ENCODE results near the gene BYSL. TPM values are rescaled to one million over a fixed set of nuclear protein-coding genes. Genes with fewer than 3 reads are reported as not detected.

BYSL gene
- total and polyA plus RNA-seq, 9 of the 15 experiments (the other 6 are each of a cell fraction or from before 2014, with no cell fraction given), result 22.2 to 92.3 (median 53.4) TPM

DNA sequence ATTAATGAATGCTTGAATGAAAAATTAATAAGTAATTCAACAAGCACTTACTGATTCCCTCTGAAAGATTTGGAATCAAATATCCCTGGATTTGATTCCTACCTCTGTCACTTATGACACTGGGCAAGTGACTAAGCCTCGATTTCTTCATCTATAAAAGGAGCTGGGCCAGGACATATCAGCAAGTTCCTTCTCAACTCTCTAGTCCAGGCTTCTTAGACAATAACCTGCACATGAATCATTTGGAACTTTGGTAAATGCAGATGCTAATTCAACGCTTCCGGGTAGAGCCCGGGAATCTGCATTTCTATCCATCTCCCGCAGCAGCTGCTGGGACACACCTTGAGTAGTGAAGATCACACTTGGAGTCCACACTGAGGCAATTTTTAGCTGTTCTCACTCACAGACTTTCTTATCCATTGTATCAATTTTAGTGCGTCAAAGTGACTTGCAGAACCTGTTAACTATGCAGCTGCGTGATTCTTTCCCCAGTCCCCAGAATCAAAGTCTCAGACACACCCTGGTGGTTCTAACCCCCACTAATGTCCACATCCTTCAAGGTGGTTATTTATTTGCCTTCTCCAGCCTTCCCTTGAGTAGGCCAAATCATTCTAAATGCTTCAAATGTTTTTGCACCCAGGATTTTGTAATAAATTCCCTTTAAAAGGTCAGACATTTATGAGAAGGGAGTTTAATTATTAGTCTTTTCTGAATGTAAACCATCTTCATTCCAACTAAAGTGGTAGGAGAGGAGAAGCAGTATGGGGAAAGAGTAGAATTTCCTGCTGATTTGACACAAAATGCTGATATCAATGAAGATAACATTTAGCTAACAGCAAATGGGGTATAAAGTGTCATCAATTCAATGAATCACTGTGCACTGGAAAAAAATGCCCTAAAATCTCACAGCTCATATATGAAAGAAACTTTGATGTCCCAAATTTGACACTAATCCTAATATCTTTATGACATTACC, 46.3 kb downstream of the BYSL start (continued):
- no peak for TF ChIP-seq TAF15 (IDR thresholded peaks at IDR 0.05; ENCODE audit: low read depth, low read length)
- TF ChIP-seq CHD4 (IDR thresholded peaks at IDR 0.05; ENCODE audit: insufficient read depth, insufficient replicate concordance, low read depth, low read length, poor library complexity, severe bottlenecking), result peak; percentile 54
- no peak for TF ChIP-seq CC2D1A (IDR thresholded peaks at IDR 0.05)
- no peak for TF ChIP-seq NR2C1 (IDR thresholded peaks at IDR 0.05)
- TF ChIP-seq NR2C1 (tag; IDR thresholded peaks at IDR 0.05), result 0 out of 2 replicates have a peak, but pooled peaks have one; percentile 9
- no peak for TF ChIP-seq KLF1 (tag; IDR thresholded peaks at IDR 0.05)
- peak; percentile 15; the same call in 1 of the 2 replicates for TF ChIP-seq CBFA2T2 (conservative IDR thresholded peaks at IDR 0.05)
- TF ChIP-seq, protein P1, sequence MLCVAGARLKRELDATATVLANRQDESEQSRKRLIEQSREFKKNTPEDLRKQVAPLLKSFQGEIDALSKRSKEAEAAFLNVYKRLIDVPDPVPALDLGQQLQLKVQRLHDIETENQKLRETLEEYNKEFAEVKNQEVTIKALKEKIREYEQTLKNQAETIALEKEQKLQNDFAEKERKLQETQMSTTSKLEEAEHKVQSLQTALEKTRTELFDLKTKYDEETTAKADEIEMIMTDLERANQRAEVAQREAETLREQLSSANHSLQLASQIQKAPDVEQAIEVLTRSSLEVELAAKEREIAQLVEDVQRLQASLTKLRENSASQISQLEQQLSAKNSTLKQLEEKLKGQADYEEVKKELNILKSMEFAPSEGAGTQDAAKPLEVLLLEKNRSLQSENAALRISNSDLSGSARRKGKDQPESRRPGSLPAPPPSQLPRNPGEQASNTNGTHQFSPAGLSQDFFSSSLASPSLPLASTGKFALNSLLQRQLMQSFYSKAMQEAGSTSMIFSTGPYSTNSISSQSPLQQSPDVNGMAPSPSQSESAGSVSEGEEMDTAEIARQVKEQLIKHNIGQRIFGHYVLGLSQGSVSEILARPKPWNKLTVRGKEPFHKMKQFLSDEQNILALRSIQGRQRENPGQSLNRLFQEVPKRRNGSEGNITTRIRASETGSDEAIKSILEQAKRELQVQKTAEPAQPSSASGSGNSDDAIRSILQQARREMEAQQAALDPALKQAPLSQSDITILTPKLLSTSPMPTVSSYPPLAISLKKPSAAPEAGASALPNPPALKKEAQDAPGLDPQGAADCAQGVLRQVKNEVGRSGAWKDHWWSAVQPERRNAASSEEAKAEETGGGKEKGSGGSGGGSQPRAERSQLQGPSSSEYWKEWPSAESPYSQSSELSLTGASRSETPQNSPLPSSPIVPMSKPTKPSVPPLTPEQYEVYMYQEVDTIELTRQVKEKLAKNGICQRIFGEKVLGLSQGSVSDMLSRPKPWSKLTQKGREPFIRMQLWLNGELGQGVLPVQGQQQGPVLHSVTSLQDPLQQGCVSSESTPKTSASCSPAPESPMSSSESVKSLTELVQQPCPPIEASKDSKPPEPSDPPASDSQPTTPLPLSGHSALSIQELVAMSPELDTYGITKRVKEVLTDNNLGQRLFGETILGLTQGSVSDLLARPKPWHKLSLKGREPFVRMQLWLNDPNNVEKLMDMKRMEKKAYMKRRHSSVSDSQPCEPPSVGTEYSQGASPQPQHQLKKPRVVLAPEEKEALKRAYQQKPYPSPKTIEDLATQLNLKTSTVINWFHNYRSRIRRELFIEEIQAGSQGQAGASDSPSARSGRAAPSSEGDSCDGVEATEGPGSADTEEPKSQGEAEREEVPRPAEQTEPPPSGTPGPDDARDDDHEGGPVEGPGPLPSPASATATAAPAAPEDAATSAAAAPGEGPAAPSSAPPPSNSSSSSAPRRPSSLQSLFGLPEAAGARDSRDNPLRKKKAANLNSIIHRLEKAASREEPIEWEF (CRISPR knock-in tag; IDR thresholded peaks at IDR 0.05), result peak; percentile 68; the same call in 1 of the 2 replicates
- 0 out of 2 replicates have a peak, but pooled peaks have one; percentile 27 for TF ChIP-seq SMAD4 (CRISPR knock-in tag; conservative IDR thresholded peaks at IDR 0.05)
- no peak for TF ChIP-seq MECOM (CRISPR knock-in tag; IDR thresholded peaks at IDR 0.05)
- peak; percentile 59 for TF ChIP-seq ASH1L (IDR thresholded peaks at IDR 0.05; ENCODE audit: borderline replicate concordance, low read depth, partially characterized antibody)
- TF ChIP-seq, protein P2, sequence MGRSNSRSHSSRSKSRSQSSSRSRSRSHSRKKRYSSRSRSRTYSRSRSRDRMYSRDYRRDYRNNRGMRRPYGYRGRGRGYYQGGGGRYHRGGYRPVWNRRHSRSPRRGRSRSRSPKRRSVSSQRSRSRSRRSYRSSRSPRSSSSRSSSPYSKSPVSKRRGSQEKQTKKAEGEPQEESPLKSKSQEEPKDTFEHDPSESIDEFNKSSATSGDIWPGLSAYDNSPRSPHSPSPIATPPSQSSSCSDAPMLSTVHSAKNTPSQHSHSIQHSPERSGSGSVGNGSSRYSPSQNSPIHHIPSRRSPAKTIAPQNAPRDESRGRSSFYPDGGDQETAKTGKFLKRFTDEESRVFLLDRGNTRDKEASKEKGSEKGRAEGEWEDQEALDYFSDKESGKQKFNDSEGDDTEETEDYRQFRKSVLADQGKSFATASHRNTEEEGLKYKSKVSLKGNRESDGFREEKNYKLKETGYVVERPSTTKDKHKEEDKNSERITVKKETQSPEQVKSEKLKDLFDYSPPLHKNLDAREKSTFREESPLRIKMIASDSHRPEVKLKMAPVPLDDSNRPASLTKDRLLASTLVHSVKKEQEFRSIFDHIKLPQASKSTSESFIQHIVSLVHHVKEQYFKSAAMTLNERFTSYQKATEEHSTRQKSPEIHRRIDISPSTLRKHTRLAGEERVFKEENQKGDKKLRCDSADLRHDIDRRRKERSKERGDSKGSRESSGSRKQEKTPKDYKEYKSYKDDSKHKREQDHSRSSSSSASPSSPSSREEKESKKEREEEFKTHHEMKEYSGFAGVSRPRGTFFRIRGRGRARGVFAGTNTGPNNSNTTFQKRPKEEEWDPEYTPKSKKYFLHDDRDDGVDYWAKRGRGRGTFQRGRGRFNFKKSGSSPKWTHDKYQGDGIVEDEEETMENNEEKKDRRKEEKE (IDR thresholded peaks at IDR 0.05; ENCODE audit: borderline replicate concordance in 1 of 2, control insufficient read depth in 1 of 2, low read depth in 2 of 2, low read length in 1 of 2), result 0 out of 4 replicates have a peak, but pooled peaks of 1 of the 2 experiments have one; percentile 38
- peak in 1 of 2 experiments; percentile 54; a peak in 2 of 4 replicates for TF ChIP-seq HDAC1 (IDR thresholded peaks at IDR 0.05)
- no peak for TF ChIP-seq NR4A1 (CRISPR knock-in tag; IDR thresholded peaks at IDR 0.05)
- peak; percentile 51; the same call in 1 of the 2 replicates for TF ChIP-seq NR4A1 (tag; IDR thresholded peaks at IDR 0.05)
